ENCODE results near the gene ACSM4.
A peak's percentile ranks its signal among the peaks of the same experiment; 100 is the strongest.

The ACSM4 gene

GRCh38 chr12:7339675-7340074 lies 35.8 kb downstream of the ACSM4 start:
- no peak for DNase-seq

GRCh38 chr12:7344833-7345606 lies 41.1 kb downstream of the ACSM4 start:
- DNase-seq, result no peak

- DNase-seq, result no peak
These were observed 42.8 kb downstream of the ACSM4 start for GRCh38 chr12:7346551-7347225.

GRCh38 chr12:7349418-7349817 lies 45.5 kb downstream of the ACSM4 start:
- DNase-seq, result no peak

- DNase-seq, result peak in 1 of 2 experiments; percentile 15
These were observed 47.3 kb downstream of the ACSM4 start for GRCh38 chr12:7351177-7351576.

- no peak for DNase-seq
These were observed 48.8 kb downstream of the ACSM4 start for GRCh38 chr12:7352661-7353060.

GRCh38 chr12:7354529-7354928 lies 50.7 kb downstream of the ACSM4 start:
- no peak for DNase-seq

GRCh38 chr12:7361265-7361664 lies 57.4 kb downstream of the ACSM4 start:
- DNase-seq, result no peak

GRCh38 chr12:7362734-7363133 lies 58.9 kb downstream of the ACSM4 start:
- no peak for DNase-seq

GRCh38 chr12:7369274-7369729 lies 65.4 kb downstream of the ACSM4 start:
- DNase-seq, result peak in 1 of 2 experiments; percentile 30

- no peak for DNase-seq
These were observed 69.4 kb downstream of the ACSM4 start for GRCh38 chr12:7373226-7373625.

GRCh38 chr12:7374423-7375144 lies 70.7 kb downstream of the ACSM4 start:
- DNase-seq, result peak in 1 of 2 experiments; percentile 33

- no peak for DNase-seq
These were observed 71.3 kb downstream of the ACSM4 start for GRCh38 chr12:7375145-7375543.

GRCh38 chr12:7376196-7376595 lies 72.3 kb downstream of the ACSM4 start:
- no peak for DNase-seq
